HG03108 (cell line): Measurements from ENCODE around the gene TRAIP.

Experiments
- ATAC-seq: cut with Tn5 transposase; IDR thresholded peaks from one replicate; pipeline ENCODE4 v1.9.1; 2021; ENCODE audit warnings: moderate library complexity; ENCODE audit not compliant: unreplicated experiment

The TRAIP gene

DNA sequence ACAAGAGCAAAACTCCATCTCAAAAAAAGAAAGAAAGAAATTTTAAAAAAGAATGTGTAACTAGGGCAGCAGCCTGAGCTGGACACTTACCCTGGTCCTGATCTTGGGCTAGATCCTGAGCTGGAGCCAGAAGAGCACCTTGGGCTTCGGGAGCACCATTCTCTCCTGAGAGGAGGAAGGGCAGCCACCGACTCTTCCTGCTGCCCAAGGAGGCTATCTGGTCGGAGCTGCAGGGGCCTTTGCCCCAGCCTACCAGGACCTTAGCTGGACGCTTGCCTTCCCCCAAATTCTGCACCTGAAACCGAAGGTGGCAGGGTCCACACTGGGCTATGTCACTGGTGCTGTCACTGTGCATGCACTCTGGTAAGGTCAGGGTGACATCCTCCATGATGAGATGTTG lies 20.2 kb upstream of the TRAIP start:
- no peak for ATAC-seq

GRCh38 chr3:49873623-49874022 lies 17.3 kb upstream of the TRAIP start:
- ATAC-seq: no peak

DNA sequence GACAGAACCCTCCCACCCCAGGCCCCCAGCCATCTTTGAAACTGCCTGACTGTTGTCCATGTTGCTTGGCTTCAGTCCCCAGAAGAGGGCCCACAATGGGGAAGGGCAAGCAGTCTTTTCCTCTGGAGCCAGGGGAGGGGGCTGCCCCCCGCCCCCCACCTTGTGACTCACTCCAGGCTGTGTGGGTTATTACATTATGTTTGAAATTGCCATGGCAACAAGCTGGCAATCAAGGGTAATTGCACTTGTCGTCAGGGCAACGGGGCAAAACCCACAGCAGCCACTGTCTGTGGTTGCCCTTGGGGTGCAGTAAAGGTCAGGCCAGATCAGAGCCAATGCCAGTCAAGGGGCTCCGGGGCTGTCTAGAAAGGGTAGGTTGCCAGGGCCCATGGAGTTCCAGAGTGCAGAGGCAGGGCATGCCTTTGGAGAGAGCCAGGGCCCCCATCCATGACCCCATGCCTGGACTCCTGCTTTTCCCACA lies 16.5 kb upstream of the TRAIP start:
- ATAC-seq: no peak

GRCh38 chr3:49871531-49872153 lies 15.3 kb upstream of the TRAIP start:
- no peak for ATAC-seq

- no peak for ATAC-seq
Observed at GRCh38 chr3:49869525-49870126, 13.3 kb upstream of the TRAIP start, which contains the start of gene CAMKV. TSS of gene CAMKV (minus strand) at chr3:49869906. CDS start at chr3:49862388, 7,518 bp downstream.

DNA sequence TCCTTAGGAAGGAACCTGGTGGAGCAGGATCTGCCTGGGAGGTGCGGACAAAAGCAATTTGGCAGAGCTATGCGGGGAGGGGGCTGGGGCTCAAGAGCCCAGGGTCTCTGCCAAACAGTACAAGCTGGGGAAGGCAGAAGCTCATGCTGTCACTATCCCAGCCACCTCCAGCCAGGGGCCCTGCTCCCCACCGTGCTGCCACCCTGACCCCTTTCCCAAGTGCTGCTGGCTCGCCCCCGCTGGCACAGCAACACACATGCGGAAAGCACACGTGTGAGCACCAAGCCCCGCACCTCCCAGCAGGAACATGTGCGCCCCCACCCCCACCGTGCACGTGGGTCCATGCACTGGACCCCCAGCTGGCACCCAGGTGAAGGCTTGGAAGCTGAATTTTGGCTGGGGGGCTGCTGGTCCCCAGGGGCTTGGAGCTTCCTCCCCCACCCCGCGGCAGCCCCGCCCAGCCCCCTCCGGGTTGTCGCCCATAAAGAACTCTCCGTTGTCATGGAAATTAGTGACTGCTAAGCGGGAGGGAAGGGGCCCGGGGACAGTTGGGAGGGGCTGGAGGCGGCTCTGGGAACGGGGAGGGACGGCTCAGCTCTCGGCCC lies 12.6 kb upstream of the TRAIP start:
- ATAC-seq: no peak

DNA sequence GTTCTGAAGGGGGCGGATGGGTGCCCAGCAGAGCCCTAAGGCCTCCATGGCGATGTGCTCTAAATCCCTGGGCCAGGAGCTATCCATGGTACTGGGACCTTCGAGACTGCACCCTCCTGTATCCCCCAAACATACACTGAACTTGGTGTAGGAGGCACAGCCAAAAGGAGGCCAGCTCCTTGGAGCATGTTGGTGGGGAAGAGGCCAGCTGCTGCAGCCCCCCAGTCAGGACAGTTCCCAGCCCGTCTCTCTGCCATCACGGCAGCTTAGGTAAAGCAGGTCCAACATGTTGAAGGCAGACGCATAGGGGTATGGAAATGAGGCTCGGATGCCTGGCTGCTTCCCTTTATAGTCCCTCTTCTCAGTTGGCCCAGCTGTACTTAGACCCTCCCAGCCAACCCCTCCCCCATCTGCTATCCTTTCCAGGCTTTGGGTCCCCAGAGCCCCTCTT lies 11.5 kb upstream of the TRAIP start:
- ATAC-seq: no peak

GRCh38 chr3:49867400-49867799 lies 11.0 kb upstream of the TRAIP start:
- no peak for ATAC-seq

GRCh38 chr3:49865198-49865784 lies 8.9 kb upstream of the TRAIP start:
- ATAC-seq: no peak

- no peak for ATAC-seq
Observed at GRCh38 chr3:49864505-49864904, 8.1 kb upstream of the TRAIP start.

DNA sequence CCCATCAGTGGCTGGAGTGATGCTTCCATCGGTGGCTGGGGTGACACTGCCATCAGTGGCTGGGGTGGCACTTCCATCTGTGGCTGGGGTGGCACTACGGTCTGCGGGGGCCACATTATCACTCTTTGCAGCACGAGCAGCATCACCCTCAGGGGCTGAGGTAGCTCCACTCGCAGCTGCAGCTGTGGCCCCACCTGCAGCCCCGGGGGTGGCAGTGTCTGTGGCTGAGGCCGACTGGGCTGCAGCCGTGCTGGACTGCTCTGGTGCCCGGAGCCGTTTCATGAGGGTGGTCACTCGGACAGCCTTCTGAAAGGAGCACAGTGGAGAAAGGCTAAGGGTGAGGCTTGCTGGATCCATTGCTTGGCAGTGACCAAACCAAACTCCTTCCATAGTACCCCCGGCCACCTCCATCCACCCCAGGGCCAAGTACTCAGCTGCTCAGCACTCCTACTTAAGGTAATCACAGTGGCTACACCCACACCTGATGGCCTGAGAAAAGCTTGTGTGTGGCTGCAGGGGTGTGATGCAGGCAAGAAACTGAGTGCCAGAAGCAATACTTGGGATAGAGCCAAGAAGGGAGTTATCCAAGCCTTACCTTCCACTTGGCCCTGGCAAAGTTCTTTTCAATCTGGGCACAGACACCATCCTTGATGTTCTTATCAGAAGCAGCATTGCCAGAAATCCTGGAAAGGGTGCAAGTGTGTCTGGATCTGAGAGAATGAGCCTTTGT lies 3.4 kb upstream of the TRAIP start:
- ATAC-seq: no peak

- ATAC-seq: no peak
Observed at GRCh38 chr3:49855662-49856061, 702 bp downstream of the TRAIP start.

- no peak for ATAC-seq
Observed at GRCh38 chr3:49845694-49846093, 10.7 kb downstream of the TRAIP start.

DNA sequence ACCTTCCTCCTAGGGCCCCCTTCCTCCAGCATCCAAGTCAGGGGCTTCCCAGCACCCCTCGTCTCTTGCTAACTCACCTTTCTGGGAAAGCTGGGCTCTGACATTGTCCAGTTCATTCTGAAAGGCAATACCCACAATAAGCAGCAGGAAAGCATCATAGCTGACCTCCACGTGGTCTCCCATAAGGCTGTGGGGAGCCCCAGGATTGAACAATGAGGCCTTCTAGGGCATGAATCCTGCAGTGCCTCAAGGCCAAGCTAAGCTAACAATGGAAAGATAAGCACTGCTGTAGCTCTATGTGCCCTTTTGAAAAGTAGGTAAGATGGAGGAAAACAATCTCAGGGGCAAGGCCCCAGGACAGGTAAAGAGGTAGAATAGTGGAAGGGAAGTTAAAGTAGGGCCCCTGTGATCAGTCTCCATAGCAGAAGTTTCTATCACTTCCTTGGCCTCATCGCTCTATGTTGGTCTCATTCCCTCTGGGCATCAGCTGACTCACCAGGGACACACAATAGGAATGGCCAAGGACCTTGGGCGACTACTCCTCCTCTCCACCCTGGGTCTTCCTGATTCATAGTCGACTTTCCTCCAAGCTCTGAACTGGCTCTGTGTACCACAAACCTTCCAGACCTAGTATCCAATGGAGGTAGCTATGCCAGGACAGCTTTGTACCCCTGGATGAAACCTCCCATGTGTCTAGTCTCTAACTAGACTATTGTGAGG lies 11.7 kb downstream of the TRAIP start:
- no peak for ATAC-seq

DNA sequence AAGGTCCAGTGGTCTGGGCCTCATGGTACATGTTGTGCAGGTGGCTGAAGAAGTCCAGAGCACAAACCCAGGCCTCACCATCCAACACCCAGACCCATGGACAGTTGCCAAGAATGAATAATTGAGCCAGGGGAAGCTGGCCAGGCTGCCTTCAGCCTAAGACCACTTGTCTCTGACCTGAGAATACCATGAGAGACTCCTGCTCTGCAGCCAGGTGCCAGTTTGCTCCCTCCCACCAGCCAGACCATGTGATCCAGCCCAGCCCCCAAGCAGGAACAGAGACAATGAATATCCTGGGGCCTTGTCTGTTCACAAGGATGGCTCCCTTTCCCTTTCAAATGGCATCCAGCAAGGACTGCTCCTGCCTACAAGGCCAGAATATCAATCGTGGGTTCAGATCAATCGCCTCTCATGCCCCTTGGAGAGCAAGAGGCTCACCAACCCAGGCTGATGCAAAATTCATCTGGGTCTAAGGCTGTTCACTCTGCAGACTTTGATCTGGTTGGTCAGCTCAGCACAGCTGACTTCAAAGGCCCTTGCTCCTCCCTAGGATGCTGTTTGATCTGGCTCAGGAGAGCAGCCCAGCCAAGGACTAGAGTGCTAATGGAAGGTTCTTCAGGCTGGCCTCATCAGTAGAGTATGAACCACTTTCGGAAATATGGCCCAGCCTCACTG lies 13.4 kb downstream of the TRAIP start:
- no peak for ATAC-seq

DNA sequence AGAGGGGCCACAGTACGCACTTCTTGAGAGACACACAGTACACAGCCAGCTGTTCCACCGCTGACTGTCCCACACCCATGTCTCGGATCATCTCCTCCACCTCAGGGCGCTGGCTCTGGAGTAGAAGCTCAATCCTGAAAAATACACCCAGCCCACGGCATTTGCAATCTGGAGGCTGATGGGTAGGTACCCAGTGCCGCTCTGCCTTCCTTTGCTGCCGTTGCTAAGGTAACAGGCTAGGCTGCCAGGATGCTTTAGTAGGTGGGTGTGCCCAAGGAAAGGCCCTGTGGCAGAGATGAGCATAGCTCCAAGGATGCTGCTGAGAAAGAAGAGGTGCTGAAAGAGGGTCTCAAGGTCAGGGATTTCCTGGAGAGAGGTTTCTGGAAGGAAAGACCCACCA lies 14.6 kb downstream of the TRAIP start:
- no peak for ATAC-seq

GRCh38 chr3:49841126-49841696 lies 15.2 kb downstream of the TRAIP start:
- ATAC-seq: no peak

DNA sequence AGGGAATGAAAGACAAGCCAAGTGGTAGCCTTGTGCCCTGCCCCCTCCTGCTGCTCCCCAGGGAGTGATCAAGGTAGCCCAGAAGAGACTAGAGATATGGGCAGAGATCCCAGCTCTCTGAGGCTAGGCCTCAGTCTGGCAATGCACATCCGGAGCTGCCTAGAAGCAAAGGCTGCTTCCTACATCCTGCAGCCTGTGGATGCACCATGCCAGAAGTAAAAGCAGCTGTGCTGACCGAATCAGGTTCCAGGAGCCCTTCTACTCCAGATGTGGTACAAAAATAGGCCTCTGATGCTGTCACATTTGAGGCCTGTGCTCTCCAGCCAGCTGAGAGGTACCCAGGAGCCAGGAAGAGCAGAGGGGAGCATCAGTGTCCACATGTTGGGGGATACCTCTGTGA lies 16.0 kb downstream of the TRAIP start:
- ATAC-seq: no peak

DNA sequence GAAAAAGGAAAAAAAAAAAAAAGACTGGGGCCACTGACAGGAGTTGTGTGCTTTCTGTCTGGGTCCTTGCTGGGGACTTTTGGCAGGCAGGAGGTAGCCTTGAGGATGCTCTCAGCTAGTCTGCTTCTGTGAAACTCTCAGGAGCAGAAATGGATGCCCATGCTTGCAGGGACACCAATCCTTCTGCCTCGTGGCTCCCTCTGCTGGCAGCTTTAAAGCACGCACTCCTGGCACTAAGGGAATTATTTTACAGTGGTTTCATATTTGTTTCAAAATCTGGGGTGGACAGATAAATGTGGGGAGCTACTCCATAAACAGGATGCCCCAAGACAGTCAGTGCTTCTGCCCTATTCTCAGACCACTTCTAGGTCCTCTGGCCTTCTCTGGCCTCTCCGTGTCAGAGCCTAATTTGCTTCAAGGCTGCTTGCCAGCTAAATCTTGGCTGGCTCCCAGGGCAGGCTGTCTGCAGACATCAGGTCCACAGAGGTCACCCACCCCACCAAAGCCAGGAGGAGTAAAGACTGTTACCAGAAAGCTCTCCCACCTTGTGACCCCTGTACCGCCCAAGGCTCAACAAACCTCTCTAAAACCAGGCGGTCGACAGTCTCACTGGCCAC lies 17.1 kb downstream of the TRAIP start:
- no peak for ATAC-seq
